ENCODE data around the gene LTBP4. TPM values are rescaled to one million over a fixed set of nuclear protein-coding genes. Genes with fewer than 3 reads are reported as not detected.

LTBP4 gene
- total and polyA plus RNA-seq, 2 donors (not counting 3 experiments of a cell fraction or from before 2014, with no cell fraction given), result 25.9 to 38.0 TPM

- H3K9me1 ChIP-seq (replicated peaks; ENCODE audit: control insufficient read depth, extremely low read depth, insufficient read depth, low read length), result no peaks in the 10 kb centered on the region
- DNase-seq (ENCODE audit: low read depth, low spot score), result no peak
- H3K4me2 ChIP-seq (ENCODE audit: insufficient read depth, low read length), result no peak overlapping the region
- no peak overlapping the region for H3K4me3 ChIP-seq (replicated peaks in 1 of 3; ENCODE audit: insufficient read depth in 1 of 3, low read depth in 1 of 3, low read length in 3 of 3)
- BruUV-seq (replicated peaks), result no TSS peak
- dilution Hi-C loops (cut with MboI; ENCODE audit: extremely low pct_ligation_motif_present, low sequenced_read_pairs), result no loop called here
- H3K27ac ChIP-seq (ENCODE audit: insufficient read depth, low read depth, low read length), result no peak overlapping the region
- no peaks in the 10 kb centered on the region for H3K36me3 ChIP-seq (ENCODE audit: control insufficient read depth in 2 of 2, extremely low read depth in 1 of 2, insufficient read depth in 2 of 2, low read length in 2 of 2)
- H3K79me2 ChIP-seq (ENCODE audit: control insufficient read depth, insufficient read depth, low read length), result no peaks in the 10 kb centered on the region
- no peak for FAIRE-seq
- TF ChIP-seq MAX (IDR thresholded peaks at IDR 0.05; ENCODE audit: insufficient read depth, insufficient read length) (no peak), JUN (IDR thresholded peaks at IDR 0.05; ENCODE audit: borderline replicate concordance, insufficient read depth, insufficient read length, low read depth) (no peak), EZH2 (IDR thresholded peaks at IDR 0.05; ENCODE audit: borderline replicate concordance, low read depth, low read length, severe bottlenecking) (peak; percentile 33), CTCF (IDR thresholded peaks at IDR 0.05; ENCODE audit: extremely low read depth in 1 of 2, insufficient read depth in 1 of 2, low read depth in 1 of 2, low read length in 2 of 2) (no peak)
- H3K9ac ChIP-seq (replicated peaks; ENCODE audit: extremely low read depth, insufficient read depth, low read length), result no peak overlapping the region
- peaks cover 4 to 6% of the 10 kb centered on the region in 2 experiments for H3K27me3 ChIP-seq (ENCODE audit: control insufficient read depth in 2 of 2, insufficient read depth in 2 of 2, low read length in 2 of 2)
- H3K9me3 ChIP-seq (replicated peaks; ENCODE audit: control insufficient read depth, insufficient read depth, low read length), result no peaks in the 10 kb centered on the region
- peaks cover 43% of the 10 kb centered on the region for H3K4me1 ChIP-seq (ENCODE audit: control insufficient read depth, extremely low read depth, insufficient read depth, low read length)
- no peak overlapping the region for H2AFZ ChIP-seq (ENCODE audit: low read depth, low read length)
- intact Hi-C loops (cut with micrococcal nuclease), result loop anchor here (1.0 to 5.0 kb wide), 10 partner anchors 14 to 294 kb away; partner anchors contain the start of genes C19orf47, PLD3, SERTAD3 and SHKBP1
- no peaks in the 10 kb centered on the region for H4K20me1 ChIP-seq (replicated peaks; ENCODE audit: control insufficient read depth, extremely low read depth, insufficient read depth, low read length)
- CTCF ChIA-PET, result interaction anchor here (0.9 to 11.0 kb wide), 13 partner anchors 10 to 294 kb away, joined by 3 to 126 read pairs (median 7); partner anchors contain the start of genes C19orf47 and PLD3
- POLR2A ChIA-PET, result no interaction called here
These were observed 2.3 kb upstream of the LTBP4 start for GRCh38 chr19:40598918-40599307.

All from endothelial cell of umbilical vein (primary cell).